ENCODE data around the gene TIMM21. TPM values are rescaled to one million over a fixed set of nuclear protein-coding genes. Genes with fewer than 3 reads are reported as not detected.

The TIMM21 gene
- total RNA-seq, 1 experiment from 2014 or later: 46.0 TPM

GRCh38 chr18:74163019-74163660 lies 14.8 kb downstream of the TIMM21 start:
- H3K79me2 ChIP-seq (ENCODE audit: insufficient read depth, low read length): no peaks in the 10 kb centered on the region
- H4K20me1 ChIP-seq (ENCODE audit: control insufficient read depth, insufficient read depth, insufficient read length): no peaks in the 10 kb centered on the region
- no peaks in the 10 kb centered on the region for H3K23me2 ChIP-seq (ENCODE audit: insufficient read length, low read depth, low read length, poor library complexity, severe bottlenecking)
- H4K8ac ChIP-seq (replicated peaks; ENCODE audit: insufficient read length, low read depth, low read length): no peak overlapping the region
- H2BK5ac ChIP-seq (ENCODE audit: insufficient read length, low read length): no peak overlapping the region
- H3K23ac ChIP-seq (ENCODE audit: insufficient read length, low read depth, low read length): no peak overlapping the region
- H3K4me2 ChIP-seq (ENCODE audit: insufficient read depth, insufficient read length, low read length): no peak overlapping the region
- no peak overlapping the region for H4K5ac ChIP-seq (ENCODE audit: insufficient read length, low read depth, low read length)
- H3K27me3 ChIP-seq (ENCODE audit: insufficient read depth, low read length): no peaks in the 10 kb centered on the region
- H3K9me3 ChIP-seq (ENCODE audit: control insufficient read depth, low read depth, low read length): no peaks in the 10 kb centered on the region
- H3K4ac ChIP-seq (ENCODE audit: low read depth, low read length): no peak overlapping the region
- H3K27ac ChIP-seq (ENCODE audit: insufficient read length, low read depth, low read length): no peak overlapping the region
- H3K9me3 Mint-ChIP-seq: no peaks in the 10 kb centered on the region
- TF ChIP-seq CTCF (conservative IDR thresholded peaks at IDR 0.05): peak; percentile 24; the same call in 1 of the 3 replicates
- no peak overlapping the region; a peak in 1 of 7 replicates for H3K27ac Mint-ChIP-seq
- no peaks in the 10 kb centered on the region for H3K4me1 ChIP-seq (ENCODE audit: insufficient read depth, low read length)
- DNase-seq: no peak
- no peak overlapping the region for H2BK12ac ChIP-seq (ENCODE audit: insufficient read length, low read depth, low read length)
- no peaks in the 10 kb centered on the region for H3K79me1 ChIP-seq (ENCODE audit: insufficient read depth, low read depth, low read length, poor library complexity, severe bottlenecking)
- H3T11ph ChIP-seq (ENCODE audit: low read length): no peak overlapping the region
- no peak overlapping the region for H3K4me3 Mint-ChIP-seq
- H2BK120ac ChIP-seq (ENCODE audit: low read depth, low read length, poor library complexity, severe bottlenecking): no peak overlapping the region
- no peak overlapping the region for H4K91ac ChIP-seq (ENCODE audit: insufficient read length, low read depth, low read length)
- no peak overlapping the region for H2BK20ac ChIP-seq (ENCODE audit: low read depth, low read length, poor library complexity, severe bottlenecking)
- no peak overlapping the region for H3K9ac ChIP-seq (ENCODE audit: extremely low read depth, insufficient read length, low read length)
- no peak overlapping the region for H3K56ac ChIP-seq (ENCODE audit: insufficient read length, low read depth, low read length)
- no peak overlapping the region for H3K14ac ChIP-seq (ENCODE audit: insufficient read depth, low read length)
- no peak overlapping the region for H3K18ac ChIP-seq (ENCODE audit: insufficient read length, low read depth, low read length)
- no peak overlapping the region for H2AK5ac ChIP-seq (ENCODE audit: insufficient read length, low read length)
- peaks cover 8 to 29% (median 18%) of the 10 kb centered on the region in 3 experiments; a peak in 5 of 7 replicates for H3K36me3 Mint-ChIP-seq (ENCODE audit: insufficient read depth in 1 of 3, low read depth in 3 of 3)
- WGBS (ENCODE audit: extremely low coverage, insufficient read length, low lambda C conversion rate): no CpG with 5 or more reads among the region's 11 CpGs
- no peaks in the 10 kb centered on the region for H3K27me3 Mint-ChIP-seq (ENCODE audit: low read depth)
- H2AFZ ChIP-seq (ENCODE audit: low read length): no peak overlapping the region
- H2BK15ac ChIP-seq (ENCODE audit: low read depth, low read length): no peak overlapping the region
- H3K4me1 Mint-ChIP-seq: no peaks in the 10 kb centered on the region
